GDM1 (cell line): ENCODE results near the gene GPT2.

Experiments used
- DNase-seq: peaks from one replicate; lab custom pipeline; 2025; lab: John Stamatoyannopoulos, UW

GPT2 gene

GRCh38 chr16:46883690-46884512 is at the start of gene GPT2:
Gene GPT2, plus strand, starts transcription at chr16:46884362. Its CDS starts 354 bp downstream, at chr16:46884716.
- DNase-seq, result peak; percentile 84

- no peak for DNase-seq
These were observed 47.3 kb upstream of the GPT2 start for GRCh38 chr16:46836534-46837530.

GRCh38 chr16:46839986-46840443 is 44.1 kb upstream of the GPT2 start:
- no peak for DNase-seq

- DNase-seq, result no peak
These were observed 41.8 kb upstream of the GPT2 start for GRCh38 chr16:46842192-46842895.

- DNase-seq, result no peak
These were observed 40.1 kb upstream of the GPT2 start for GRCh38 chr16:46843898-46844642.

GRCh38 chr16:46844771-46845170 is 39.4 kb upstream of the GPT2 start:
- DNase-seq, result no peak

- DNase-seq, result no peak
These were observed 38.2 kb upstream of the GPT2 start for GRCh38 chr16:46845952-46846351.

GRCh38 chr16:46848768-46849764 is 35.1 kb upstream of the GPT2 start:
- DNase-seq, result no peak

- DNase-seq, result no peak
These were observed 33.3 kb upstream of the GPT2 start for GRCh38 chr16:46850619-46851555.

- no peak for DNase-seq
These were observed 32.0 kb upstream of the GPT2 start for GRCh38 chr16:46852130-46852529.

- DNase-seq, result no peak
These were observed 30.3 kb upstream of the GPT2 start for GRCh38 chr16:46853713-46854443.

GRCh38 chr16:46854846-46855245 is 29.3 kb upstream of the GPT2 start:
- DNase-seq, result no peak

GRCh38 chr16:46855389-46855788 is 28.8 kb upstream of the GPT2 start:
- DNase-seq, result no peak

- DNase-seq, result no peak
These were observed 26.7 kb upstream of the GPT2 start for GRCh38 chr16:46857368-46857945.

GRCh38 chr16:46858151-46858550 is 26.0 kb upstream of the GPT2 start:
- no peak for DNase-seq

- DNase-seq, result no peak
These were observed 24.4 kb upstream of the GPT2 start for GRCh38 chr16:46859719-46860152.

GRCh38 chr16:46862555-46863447 is 21.4 kb upstream of the GPT2 start:
- no peak for DNase-seq
